ENCODE data around the gene MCCC1. TPM values are rescaled to one million over a fixed set of nuclear protein-coding genes. Genes with fewer than 3 reads are reported as not detected.
"Not testable (repeated sequence)": the region's sequence is repeated elsewhere in the genome, so short reads cannot be mapped to it uniquely, and the experiment has no call there.

Gene MCCC1
- total RNA-seq, 4 donors from 2014 or later: 11.5 to 24.5 (median 20.6) TPM

DNA sequence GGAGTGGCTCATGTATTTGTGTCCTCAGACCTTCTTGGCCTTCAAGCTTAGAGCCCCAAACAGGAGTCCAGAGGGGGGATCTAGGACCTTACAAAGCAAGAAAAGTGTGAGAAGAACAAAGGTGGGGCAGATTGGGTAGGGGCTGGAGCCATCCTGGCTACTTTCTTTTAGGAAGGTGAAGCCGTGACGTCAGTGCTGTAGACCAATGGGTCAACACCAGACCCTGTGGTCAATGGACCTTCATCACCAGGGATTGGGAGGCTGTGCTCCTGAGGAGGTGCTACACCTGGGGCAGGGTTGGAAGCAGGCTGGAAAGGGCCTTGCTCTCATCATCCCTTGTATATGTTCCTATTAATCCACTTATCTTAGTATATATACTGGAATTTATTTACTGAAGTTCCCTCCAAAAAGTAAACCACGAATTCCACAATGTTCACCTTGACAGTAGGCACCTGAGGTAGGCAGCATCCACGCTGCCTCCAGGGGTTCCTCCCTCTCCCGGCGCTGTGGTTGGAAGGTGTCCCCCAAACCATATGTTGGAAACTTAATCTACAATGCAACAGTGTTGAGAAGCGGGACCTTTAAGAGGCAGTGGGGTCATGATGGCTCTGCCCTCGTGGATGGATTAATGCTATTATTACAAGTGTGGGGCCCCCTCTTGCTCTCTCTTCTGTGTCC is 21.4 kb upstream of the MCCC1 start:
- ATAC-seq: no peak
- TF ChIP-seq POLR2A (IDR thresholded peaks at IDR 0.05): no peak
- TF ChIP-seq, protein P1, sequence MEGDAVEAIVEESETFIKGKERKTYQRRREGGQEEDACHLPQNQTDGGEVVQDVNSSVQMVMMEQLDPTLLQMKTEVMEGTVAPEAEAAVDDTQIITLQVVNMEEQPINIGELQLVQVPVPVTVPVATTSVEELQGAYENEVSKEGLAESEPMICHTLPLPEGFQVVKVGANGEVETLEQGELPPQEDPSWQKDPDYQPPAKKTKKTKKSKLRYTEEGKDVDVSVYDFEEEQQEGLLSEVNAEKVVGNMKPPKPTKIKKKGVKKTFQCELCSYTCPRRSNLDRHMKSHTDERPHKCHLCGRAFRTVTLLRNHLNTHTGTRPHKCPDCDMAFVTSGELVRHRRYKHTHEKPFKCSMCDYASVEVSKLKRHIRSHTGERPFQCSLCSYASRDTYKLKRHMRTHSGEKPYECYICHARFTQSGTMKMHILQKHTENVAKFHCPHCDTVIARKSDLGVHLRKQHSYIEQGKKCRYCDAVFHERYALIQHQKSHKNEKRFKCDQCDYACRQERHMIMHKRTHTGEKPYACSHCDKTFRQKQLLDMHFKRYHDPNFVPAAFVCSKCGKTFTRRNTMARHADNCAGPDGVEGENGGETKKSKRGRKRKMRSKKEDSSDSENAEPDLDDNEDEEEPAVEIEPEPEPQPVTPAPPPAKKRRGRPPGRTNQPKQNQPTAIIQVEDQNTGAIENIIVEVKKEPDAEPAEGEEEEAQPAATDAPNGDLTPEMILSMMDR (IDR thresholded peaks at IDR 0.05 in 4 of 5, conservative IDR thresholded peaks at IDR 0.05 in 1 of 5): no peak
- H3K27ac ChIP-seq: no peak overlapping the region
- in situ Hi-C loops (cut with MboI; ENCODE audit: low sequenced_read_pairs in 4 of 4) (loop anchor here (5.0 to 10.0 kb wide), 4 partner anchors 64 to 267 kb away; partner anchors contain the start of gene B3GNT5 (in 1 of the 4)), intact Hi-C loops (cut with DNase I; ENCODE audit: low total_unique reads) (loop anchor here (5.0 kb wide), 1 partner anchor 62 kb away; no protein-coding TSS in a partner anchor)
- H3K36me3 ChIP-seq: no peaks in the 10 kb centered on the region
- H3K4me3 ChIP-seq: no peak overlapping the region
- peaks cover 2 to 7% of the 10 kb centered on the region in 2 donors for H3K4me1 ChIP-seq
- DNase-seq: no peak
- H3K27me3 ChIP-seq: peaks cover 0 to 4% (median 0%) of the 10 kb centered on the region in 3 donors
- H3K9me3 ChIP-seq: no peaks in the 10 kb centered on the region

DNA sequence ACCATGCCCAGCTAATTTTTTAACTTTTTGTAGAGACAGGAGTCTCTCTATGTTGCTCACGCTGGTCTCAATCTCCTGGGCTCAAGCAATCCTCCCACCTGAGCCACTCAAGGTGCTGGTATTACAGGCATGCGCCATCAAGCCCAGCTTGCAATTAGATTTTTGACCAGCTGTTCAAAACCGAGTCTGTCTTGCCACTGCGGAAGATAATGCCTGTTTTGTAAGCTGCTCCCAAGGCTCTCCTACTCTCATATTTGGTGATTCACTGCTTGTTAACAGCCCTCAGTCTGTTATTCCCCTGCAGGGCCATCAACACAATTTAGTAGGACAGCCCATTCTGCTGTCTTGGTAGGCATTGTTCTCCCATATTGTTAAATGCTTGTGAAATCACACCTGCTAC is 17.8 kb upstream of the MCCC1 start:
- Histone ChIP-seq H3K4me1 (peaks cover 0 to 7% of the 10 kb centered on the region in 2 donors), H3K9me3 (no peaks in the 10 kb centered on the region), H3K36me3 (no peaks in the 10 kb centered on the region), H3K27ac (no peak overlapping the region), H3K4me3 (no peak overlapping the region), H3K27me3 (peaks cover 0 to 4% (median 0%) of the 10 kb centered on the region in 3 donors)
- in situ Hi-C loops (cut with MboI; ENCODE audit: low sequenced_read_pairs in 4 of 4) (no loop called here), intact Hi-C loops (cut with DNase I; ENCODE audit: low total_unique reads) (no loop called here)
- TF ChIP-seq, protein P1 (IDR thresholded peaks at IDR 0.05 in 4 of 5, conservative IDR thresholded peaks at IDR 0.05 in 1 of 5): no peak
- TF ChIP-seq POLR2A (IDR thresholded peaks at IDR 0.05): no peak
- DNase-seq: no peak
- ATAC-seq: no peak

DNA sequence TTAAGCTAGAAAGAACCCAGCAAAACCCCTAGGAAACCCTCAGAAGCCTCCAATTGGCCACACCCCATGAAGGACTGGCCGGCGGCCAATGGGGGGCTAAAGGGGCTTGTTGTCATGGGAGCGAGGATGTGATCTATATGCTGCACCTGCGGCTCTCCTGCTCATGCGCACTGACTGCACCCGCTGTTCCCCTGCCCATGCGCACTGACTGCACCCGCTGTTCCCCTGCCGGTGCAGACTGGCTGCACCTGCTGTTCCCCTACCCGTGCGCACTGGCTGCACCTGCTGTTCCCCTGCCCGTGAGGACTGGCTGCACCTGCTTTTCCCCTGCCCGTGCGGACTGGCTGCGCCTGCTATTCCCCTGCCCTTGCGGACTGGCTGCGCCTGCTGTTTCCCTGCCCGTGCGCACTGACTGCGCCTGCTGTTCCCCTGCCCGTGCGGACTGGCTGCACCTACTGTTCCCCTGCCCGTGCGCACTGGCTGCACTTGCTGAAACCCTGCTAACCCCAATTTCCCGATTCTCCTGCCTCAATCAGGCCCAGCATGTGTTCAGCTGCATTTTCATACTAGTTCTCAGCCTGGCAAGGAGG is 16.8 kb upstream of the MCCC1 start:
- in situ Hi-C loops (cut with MboI; ENCODE audit: low sequenced_read_pairs in 4 of 4): no loop called here
- H3K4me3 ChIP-seq: no peak overlapping the region
- ATAC-seq: no peak

GRCh38 chr3:183114384-183115178 is 15.3 kb upstream of the MCCC1 start:
- intact Hi-C loops (cut with DNase I; ENCODE audit: low total_unique reads) (no loop called here), in situ Hi-C loops (cut with MboI; ENCODE audit: low sequenced_read_pairs in 4 of 4) (no loop called here)
- H3K4me1 ChIP-seq: peaks cover 0 to 7% of the 10 kb centered on the region in 2 donors
- ATAC-seq (no peak), DNase-seq (no peak)
- H3K27me3 ChIP-seq: peaks cover 0 to 4% (median 0%) of the 10 kb centered on the region in 3 donors
- TF ChIP-seq, protein P1 (IDR thresholded peaks at IDR 0.05 in 4 of 5, conservative IDR thresholded peaks at IDR 0.05 in 1 of 5): no peak
- TF ChIP-seq POLR2A (IDR thresholded peaks at IDR 0.05): no peak
- H3K9me3 ChIP-seq: no peaks in the 10 kb centered on the region
- H3K4me3 ChIP-seq: no peak overlapping the region
- H3K36me3 ChIP-seq: no peaks in the 10 kb centered on the region
- no peak overlapping the region for H3K27ac ChIP-seq

More for the DNA sequence above, 16.8 kb upstream of the MCCC1 start:
- Histone ChIP-seq H3K36me3 (no peaks in the 10 kb centered on the region), H3K4me1 (peaks cover 0 to 7% of the 10 kb centered on the region in 2 donors), H3K27me3 (peaks cover 0 to 4% (median 0%) of the 10 kb centered on the region in 3 donors), H3K27ac (no peak overlapping the region), H3K9me3 (no peaks in the 10 kb centered on the region)
- intact Hi-C loops (cut with DNase I; ENCODE audit: low total_unique reads): no loop called here
- peak; percentile 6 to 39 for DNase-seq
- TF ChIP-seq, protein P1 (IDR thresholded peaks at IDR 0.05 in 4 of 5, conservative IDR thresholded peaks at IDR 0.05 in 1 of 5): no peak
- no peak for TF ChIP-seq POLR2A (IDR thresholded peaks at IDR 0.05)

GRCh38 chr3:183109847-183110246 is 10.6 kb upstream of the MCCC1 start:
- H3K27me3 ChIP-seq; in situ Hi-C loops (cut with MboI; ENCODE audit: low sequenced_read_pairs in 4 of 4); H3K4me3 ChIP-seq; H3K36me3 ChIP-seq; ATAC-seq; intact Hi-C loops (cut with DNase I; ENCODE audit: low total_unique reads); H3K4me1 ChIP-seq; DNase-seq; H3K9me3 ChIP-seq; H3K27ac ChIP-seq: not testable (repeated sequence)

All from gastrocnemius medialis (tissue), 4 donors.